Uterus (tissue), 2 donors: ENCODE results near the gene PPM1F.

ENCODE experiments used
- CTCF ChIP-seq, 4 experiments: fragments of 200-600 bp in 2 of 4; fragments of 450-650 bp in 2 of 4; sonication (generic) in 2 of 4; IDR thresholded peaks; one replicate each; pipeline ENCODE4 v1.5.1; 2016 to 2019; ENCODE audit warnings: antibody characterized with exemption in 4 of 4, mild to moderate bottlenecking in 2 of 4, moderate library complexity in 1 of 4
- POLR2A ChIP-seq, 2 donors: fragments of 450-650 bp; IDR thresholded peaks; one replicate each; pipeline ENCODE4 v1.6.1; 2016; ENCODE audit warnings: antibody characterized with exemption in 2 of 2, mild to moderate bottlenecking in 1 of 2, moderate library complexity in 1 of 2

DNA sequence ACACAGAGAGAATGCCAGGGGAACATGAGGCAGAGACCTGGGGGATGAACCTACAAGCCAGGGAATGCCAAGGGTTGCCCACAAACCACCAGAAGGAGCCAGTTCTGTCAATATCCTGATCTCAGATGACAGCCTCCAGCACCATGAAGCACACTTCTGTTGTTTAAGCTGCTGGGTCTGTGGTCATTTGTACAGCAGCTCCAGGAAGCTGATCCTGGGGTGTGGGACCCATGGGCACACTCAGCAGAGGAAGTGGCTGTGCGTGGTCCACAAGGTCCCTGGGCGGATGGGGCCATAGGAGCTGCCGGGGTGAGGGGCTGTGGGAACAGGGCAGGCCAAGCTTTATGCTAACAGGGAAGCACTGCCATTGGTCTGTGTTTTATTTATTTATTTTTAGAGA lies 12.1 kb downstream of the PPM1F start:
- TF ChIP-seq CTCF (IDR thresholded peaks at IDR 0.05) = no peak
- TF ChIP-seq POLR2A (IDR thresholded peaks at IDR 0.05) = no peak
